SK-N-MC (cell line): Measurements from ENCODE around the gene BACE2.

Experiments
- DNase-seq: peaks from one replicate; pipeline ENCODE4 v3.0.0-alpha.2; 2011; ENCODE audit warnings: low read depth, low spot score
- H3K27ac ChIP-seq: fragments of 200-600 bp; sonication (generic); 2 replicates; pipeline ENCODE4 v1.5.1; 2016; ENCODE audit warnings: mixed run types
- H3K36me3 ChIP-seq: fragments of 200-600 bp; sonication (generic); 2 replicates; pipeline ENCODE4 v1.6.1; 2017; ENCODE audit warnings: antibody characterized with exemption, low read length, mixed read lengths; ENCODE audit not compliant: insufficient read depth
- H3K4me3 ChIP-seq: fragments of 200-600 bp; sonication (generic); 2 replicates; pipeline ENCODE4 v1.5.1; 2016
- H3K9ac ChIP-seq: fragments of 200-600 bp; sonication (generic); 2 replicates; pipeline ENCODE4 v1.8.0; 2017; ENCODE audit warnings: mixed run types, mixed read lengths; ENCODE audit not compliant: insufficient read length
- H3K9me3 ChIP-seq: fragments of 200-600 bp; sonication (generic); 2 replicates; pipeline ENCODE4 v1.6.1; 2017; ENCODE audit warnings: low read depth, mild to moderate bottlenecking, antibody characterized with exemption, low read length, moderate library complexity, mixed read lengths
- EZH2 ChIP-seq: fragments of 200-600 bp; sonication (generic); IDR thresholded peaks from one replicate; pipeline ENCODE4 v1.6.1; 2017; ENCODE audit warnings: antibody characterized with exemption
- FOXP2 ChIP-seq: optimal IDR thresholded peaks from 2 replicates; pipeline ENCODE3; 2011; ENCODE audit warnings: mild to moderate bottlenecking, moderate library complexity; ENCODE audit not compliant: insufficient read depth; ENCODE audit errors: extremely low read length, control extremely low read depth
- POLR2AphosphoS5 ChIP-seq: IDR thresholded peaks from 2 replicates; pipeline ENCODE4 v1.6.1; 2012; ENCODE audit warnings: mild to moderate bottlenecking, low read depth, low read length, borderline replicate concordance

Gene BACE2

GRCh38 chr21:41158026-41158425 lies 9.9 kb upstream of the BACE2 start:
- Histone ChIP-seq H3K36me3 (no peaks in the 10 kb centered on the region), H3K4me3 (no peak overlapping the region), H3K27ac (no peak overlapping the region), H3K9me3 (no peaks in the 10 kb centered on the region), H3K9ac (no peak overlapping the region)
- DNase-seq, result no peak
- no peak for TF ChIP-seq EZH2
- no peak for TF ChIP-seq POLR2AphosphoS5
- TF ChIP-seq FOXP2, result no peak

GRCh38 chr21:41160036-41160435 lies 7.9 kb upstream of the BACE2 start:
- Histone ChIP-seq H3K9ac (no peak overlapping the region), H3K36me3 (no peaks in the 10 kb centered on the region), H3K9me3 (no peaks in the 10 kb centered on the region), H3K27ac (no peak overlapping the region), H3K4me3 (no peak overlapping the region)
- DNase-seq, result no peak
- TF ChIP-seq POLR2AphosphoS5 (no peak), EZH2 (no peak), FOXP2 (no peak)

- TF ChIP-seq FOXP2 (no peak), EZH2 (no peak), POLR2AphosphoS5 (no peak)
- Histone ChIP-seq H3K4me3 (no peak overlapping the region), H3K36me3 (no peaks in the 10 kb centered on the region), H3K9ac (no peak overlapping the region), H3K27ac (no peak overlapping the region), H3K9me3 (no peaks in the 10 kb centered on the region)
- DNase-seq, result no peak
Measured at GRCh38 chr21:41161428-41161827, 6.5 kb upstream of the BACE2 start.

DNA sequence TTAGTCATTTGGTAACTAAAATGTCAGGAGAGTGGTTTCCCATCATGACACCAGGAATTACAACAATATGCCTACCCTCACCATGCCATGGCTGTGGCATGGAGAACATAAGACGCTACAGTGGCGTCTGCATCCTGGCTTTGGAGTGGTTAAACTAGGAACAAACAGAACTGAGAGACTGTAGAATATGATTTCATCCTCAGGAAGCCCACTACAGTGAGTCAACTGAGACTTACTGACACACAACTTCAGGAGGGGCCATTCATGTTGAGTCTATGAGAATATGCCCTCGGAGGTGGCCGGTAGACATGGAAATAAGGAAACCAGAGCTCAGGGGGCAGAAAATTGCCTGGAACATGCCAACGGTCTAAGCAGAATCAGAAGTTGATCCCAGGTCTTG lies 5.9 kb upstream of the BACE2 start:
- no peaks in the 10 kb centered on the region for H3K36me3 ChIP-seq
- H3K9ac ChIP-seq, result no peak overlapping the region
- no peak for DNase-seq
- H3K9me3 ChIP-seq, result no peaks in the 10 kb centered on the region
- TF ChIP-seq FOXP2 (no peak), POLR2AphosphoS5 (no peak)
- no peak overlapping the region for H3K4me3 ChIP-seq
- no peak overlapping the region for H3K27ac ChIP-seq

GRCh38 chr21:41163091-41163490 lies 4.9 kb upstream of the BACE2 start:
- DNase-seq, result no peak
- Histone ChIP-seq H3K9me3 (no peaks in the 10 kb centered on the region), H3K27ac (no peak overlapping the region), H3K36me3 (no peaks in the 10 kb centered on the region), H3K9ac (no peak overlapping the region), H3K4me3 (no peak overlapping the region)
- TF ChIP-seq EZH2, result no peak
- TF ChIP-seq FOXP2, result no peak
- TF ChIP-seq POLR2AphosphoS5, result no peak

DNA sequence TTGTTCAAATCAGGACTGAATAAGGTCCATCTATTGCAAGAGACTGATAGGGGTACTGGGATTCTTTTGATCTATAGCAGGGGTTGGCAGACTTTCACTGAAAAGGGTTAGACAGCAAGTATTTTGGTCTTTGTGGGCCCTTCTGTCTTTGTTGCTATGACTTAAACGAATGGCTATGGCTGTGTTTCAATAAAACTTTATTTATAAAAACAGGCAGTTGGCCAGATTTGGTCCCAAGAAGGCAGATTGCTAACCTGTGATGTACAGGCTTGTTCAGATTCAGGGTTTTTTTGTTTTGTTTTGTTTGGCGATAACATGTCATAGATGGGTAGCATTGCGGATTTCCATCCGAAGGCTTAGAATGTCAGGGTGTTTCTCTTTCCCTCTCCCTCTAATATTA lies 3.9 kb upstream of the BACE2 start:
- H3K4me3 ChIP-seq, result no peak overlapping the region
- H3K9me3 ChIP-seq, result no peaks in the 10 kb centered on the region
- no peak overlapping the region for H3K9ac ChIP-seq
- DNase-seq, result no peak
- TF ChIP-seq FOXP2 (no peak), POLR2AphosphoS5 (no peak), EZH2 (no peak)
- no peak overlapping the region for H3K27ac ChIP-seq
- no peaks in the 10 kb centered on the region for H3K36me3 ChIP-seq

DNA sequence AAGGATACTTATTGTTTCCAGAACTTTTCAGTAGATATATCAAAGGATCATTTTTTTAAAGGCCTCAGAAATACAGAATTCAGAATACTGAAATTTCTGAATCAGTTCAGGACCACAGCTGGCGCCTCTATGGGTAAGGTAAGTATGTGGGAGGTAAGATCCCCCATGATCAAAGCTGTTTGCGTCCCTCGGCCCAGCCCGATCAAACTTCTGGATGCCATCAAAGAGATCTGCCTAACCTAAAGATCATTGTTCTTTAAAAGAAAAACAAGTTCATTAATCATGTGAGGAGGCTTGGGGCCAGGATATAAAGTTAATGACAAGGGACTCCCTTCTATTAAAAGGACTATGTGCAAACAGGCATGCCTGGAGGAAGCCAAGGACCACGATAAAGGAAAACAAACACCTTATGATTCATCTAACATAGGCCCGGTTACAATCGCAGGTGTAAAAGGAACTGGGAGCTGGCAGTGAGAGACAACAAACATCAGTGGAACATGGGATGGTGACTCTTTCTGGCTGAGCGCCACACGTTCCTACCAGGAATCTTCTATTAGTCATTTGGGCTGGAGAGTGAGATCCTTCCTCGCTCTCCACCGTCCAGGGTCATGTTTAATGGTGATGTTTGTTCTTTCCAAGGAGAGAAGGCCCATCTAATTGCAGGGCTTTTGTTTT lies 2.8 kb upstream of the BACE2 start:
- Histone ChIP-seq H3K9me3 (no peaks in the 10 kb centered on the region), H3K4me3 (no peak overlapping the region), H3K36me3 (no peaks in the 10 kb centered on the region), H3K27ac (no peak overlapping the region), H3K9ac (no peak overlapping the region)
- DNase-seq, result no peak
- TF ChIP-seq POLR2AphosphoS5 (no peak), FOXP2 (no peak), EZH2 (no peak)

- Histone ChIP-seq H3K9ac (no peak overlapping the region), H3K36me3 (0 out of 2 replicates have a peak, but pooled peaks cover 3% of the 10 kb centered on the region), H3K9me3 (no peaks in the 10 kb centered on the region), H3K4me3 (no peak overlapping the region), H3K27ac (no peak overlapping the region)
- no peak for TF ChIP-seq EZH2
- no peak for TF ChIP-seq FOXP2
- TF ChIP-seq POLR2AphosphoS5, result no peak
- DNase-seq, result no peak
Measured at GRCh38 chr21:41166884-41167283, 1.1 kb upstream of the BACE2 start.

GRCh38 chr21:41168391-41169257 lies 664 bp downstream of the BACE2 start:
- Histone ChIP-seq H3K9me3 (no peaks in the 10 kb centered on the region), H3K27ac (0 out of 2 replicates have a peak overlapping the region, but pooled peaks have one; percentile 37), H3K36me3 (peaks cover 3% of the 10 kb centered on the region; the same call in 1 of the 2 replicates), H3K4me3 (peak overlapping the region; percentile 94), H3K9ac (peak overlapping the region; percentile 82)
- TF ChIP-seq POLR2AphosphoS5 (no peak), EZH2 (no peak)
- DNase-seq, result no peak
